Left ventricle myocardium inferior (tissue), 1 donor: ENCODE measurements around the gene SLC35F1. TPM values are rescaled to one million over a fixed set of nuclear protein-coding genes. Genes with fewer than 3 reads are reported as not detected.

Experiments used
- DNase-seq: peaks from one replicate; pipeline ENCODE4 v3.0.0-alpha.2; 2020
- H3K27ac ChIP-seq: fragments of 200-600 bp; replicated peaks from 2 replicates; pipeline ENCODE4 v1.8.0; 2021
- H3K27me3 ChIP-seq: fragments of 200-600 bp; 2 replicates; pipeline ENCODE4 v1.8.0; 2021; ENCODE audit warnings: low read depth
- H3K36me3 ChIP-seq: fragments of 200-600 bp; 2 replicates; pipeline ENCODE4 v1.8.0; 2021
- H3K4me1 ChIP-seq: fragments of 200-600 bp; 2 replicates; pipeline ENCODE4 v1.8.0; 2021
- H3K4me3 ChIP-seq: fragments of 200-600 bp; 2 replicates; pipeline ENCODE4 v1.8.0; 2021; ENCODE audit warnings: mild to moderate bottlenecking, moderate library complexity
- H3K9me3 ChIP-seq: fragments of 200-600 bp; replicated peaks from 2 replicates; pipeline ENCODE4 v1.8.0; 2021
- intact Hi-C: fragments of 100-400 bp; cut with micrococcal nuclease; formaldehyde crosslinking; loops from one replicate; pipeline ENCODE4 v1.11.0; 2022
- total RNA-seq: library from RNA; stranded (reverse); fragmentation: NEBNext Ultra II Directional; extraction: Animal tissue kit (Norgen Biotek cat#: 25700); gene quantifications from one replicate; pipeline ENCODE4 v1.2.1, GENCODE V29; 2021
- TF ChIP-seq, protein P1 (sequence below): fragments of 200-600 bp; IDR thresholded peaks from 2 replicates; pipeline ENCODE4 v1.8.0; 2021; ENCODE audit warnings: antibody characterized with exemption, mild to moderate bottlenecking, borderline replicate concordance
- donor health status: DM: no; HTN: yes; CAD: no; lungs with severe emphysema.

The SLC35F1 gene
- total RNA-seq, 1 donor from 2014 or later = 6.4 TPM

DNA sequence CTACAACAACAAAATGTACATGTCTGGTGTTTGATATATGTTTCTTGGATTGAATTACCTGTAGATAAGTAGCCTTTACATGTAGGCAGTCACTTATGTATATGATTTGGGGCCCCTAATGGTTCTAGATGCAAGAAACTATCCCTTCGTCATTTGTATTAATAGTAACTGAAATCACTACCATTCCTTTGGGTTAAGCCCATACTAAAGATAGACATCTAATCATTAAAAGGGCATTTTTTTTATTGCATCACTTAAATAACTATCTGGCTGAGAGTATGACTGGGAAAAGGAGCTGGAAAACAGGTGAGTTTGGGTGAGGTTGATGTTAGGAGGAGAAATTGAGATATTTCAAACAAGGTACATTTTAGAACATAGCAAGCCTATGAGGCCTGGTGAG is 427.6 kb downstream of the SLC35F1 start:
- no peak overlapping the region for H3K27ac ChIP-seq

DNA sequence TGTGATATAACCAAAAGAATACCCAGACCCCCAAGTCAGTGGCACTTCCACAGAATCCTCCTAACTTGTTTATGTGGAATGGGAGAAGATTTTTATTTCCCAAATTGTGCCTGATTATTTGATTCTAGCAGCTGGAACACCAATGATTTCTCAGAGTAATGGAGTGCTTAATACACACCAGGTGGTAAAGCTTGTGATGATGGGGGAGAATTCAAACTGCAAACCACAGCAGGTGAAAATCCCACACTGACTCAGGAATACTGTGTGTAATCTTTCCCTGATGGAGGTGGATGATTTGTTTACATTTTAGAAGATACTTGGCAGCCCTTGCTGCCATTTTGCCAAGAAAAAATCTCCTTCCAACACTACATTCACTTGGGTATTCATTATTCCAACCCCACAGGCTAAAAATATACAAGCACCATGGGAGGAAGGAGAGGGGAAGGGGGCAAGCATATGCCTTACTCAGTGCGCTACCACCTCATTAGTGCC is 428.3 kb downstream of the SLC35F1 start:
- TF ChIP-seq, protein P1, sequence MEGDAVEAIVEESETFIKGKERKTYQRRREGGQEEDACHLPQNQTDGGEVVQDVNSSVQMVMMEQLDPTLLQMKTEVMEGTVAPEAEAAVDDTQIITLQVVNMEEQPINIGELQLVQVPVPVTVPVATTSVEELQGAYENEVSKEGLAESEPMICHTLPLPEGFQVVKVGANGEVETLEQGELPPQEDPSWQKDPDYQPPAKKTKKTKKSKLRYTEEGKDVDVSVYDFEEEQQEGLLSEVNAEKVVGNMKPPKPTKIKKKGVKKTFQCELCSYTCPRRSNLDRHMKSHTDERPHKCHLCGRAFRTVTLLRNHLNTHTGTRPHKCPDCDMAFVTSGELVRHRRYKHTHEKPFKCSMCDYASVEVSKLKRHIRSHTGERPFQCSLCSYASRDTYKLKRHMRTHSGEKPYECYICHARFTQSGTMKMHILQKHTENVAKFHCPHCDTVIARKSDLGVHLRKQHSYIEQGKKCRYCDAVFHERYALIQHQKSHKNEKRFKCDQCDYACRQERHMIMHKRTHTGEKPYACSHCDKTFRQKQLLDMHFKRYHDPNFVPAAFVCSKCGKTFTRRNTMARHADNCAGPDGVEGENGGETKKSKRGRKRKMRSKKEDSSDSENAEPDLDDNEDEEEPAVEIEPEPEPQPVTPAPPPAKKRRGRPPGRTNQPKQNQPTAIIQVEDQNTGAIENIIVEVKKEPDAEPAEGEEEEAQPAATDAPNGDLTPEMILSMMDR = no peak
- intact Hi-C loops = no loop called here
- H3K9me3 ChIP-seq = peaks cover 22% of the 10 kb centered on the region
- H3K27ac ChIP-seq = no peak overlapping the region
- H3K4me1 ChIP-seq = no peaks in the 10 kb centered on the region
- H3K27me3 ChIP-seq = no peaks in the 10 kb centered on the region
- DNase-seq = no peak
- no peaks in the 10 kb centered on the region for H3K36me3 ChIP-seq
- H3K4me3 ChIP-seq = no peak overlapping the region

More for the DNA sequence above, 427.6 kb downstream of the SLC35F1 start:
- TF ChIP-seq, protein P1 = no peak
- H3K9me3 ChIP-seq = peaks cover 22% of the 10 kb centered on the region
- H3K36me3 ChIP-seq = no peaks in the 10 kb centered on the region
- intact Hi-C loops = no loop called here
- no peak for DNase-seq
- no peaks in the 10 kb centered on the region for H3K4me1 ChIP-seq
- no peak overlapping the region for H3K4me3 ChIP-seq
- H3K27me3 ChIP-seq = no peaks in the 10 kb centered on the region

GRCh38 chr6:118344014-118344670 is 437.1 kb downstream of the SLC35F1 start:
- intact Hi-C loops = no loop called here
- TF ChIP-seq, protein P1 = no peak
- Histone ChIP-seq H3K9me3 (peaks cover 9% of the 10 kb centered on the region), H3K36me3 (no peaks in the 10 kb centered on the region), H3K27me3 (no peaks in the 10 kb centered on the region), H3K4me1 (no peaks in the 10 kb centered on the region), H3K27ac (no peak overlapping the region), H3K4me3 (no peak overlapping the region)
- DNase-seq = no peak

DNA sequence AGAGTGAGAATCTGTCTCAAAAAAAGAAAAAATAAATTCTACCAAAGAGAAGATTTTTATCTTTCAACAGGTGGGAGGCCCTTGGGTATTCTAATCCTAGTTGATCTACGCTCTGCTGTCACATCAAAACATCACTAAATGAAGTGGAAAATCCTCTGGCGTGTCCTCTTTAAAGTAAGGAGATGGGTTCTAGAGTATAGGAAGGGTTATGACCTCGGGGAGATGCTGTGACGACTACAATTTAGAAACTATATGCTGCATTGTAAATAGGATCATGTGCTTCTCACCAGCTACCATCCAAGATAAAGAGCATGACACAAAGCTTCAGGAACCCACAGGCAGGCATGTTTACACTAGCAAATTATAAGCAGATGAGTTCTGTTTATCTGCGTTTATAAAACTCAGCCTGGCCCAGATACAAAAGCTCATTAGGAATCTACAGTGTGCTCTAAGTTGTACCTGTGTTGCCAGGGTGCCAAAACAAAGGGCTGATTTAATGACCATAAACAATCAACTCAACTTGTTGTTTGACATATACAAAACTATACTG is 443.9 kb downstream of the SLC35F1 start:
- DNase-seq = no peak
- H3K4me1 ChIP-seq = peaks cover 13% of the 10 kb centered on the region
- H3K4me3 ChIP-seq = no peak overlapping the region
- H3K27ac ChIP-seq = no peak overlapping the region
- H3K9me3 ChIP-seq = no peaks in the 10 kb centered on the region
- intact Hi-C loops = no loop called here
- TF ChIP-seq, protein P1 = no peak
- no peaks in the 10 kb centered on the region for H3K36me3 ChIP-seq
- no peaks in the 10 kb centered on the region for H3K27me3 ChIP-seq

DNA sequence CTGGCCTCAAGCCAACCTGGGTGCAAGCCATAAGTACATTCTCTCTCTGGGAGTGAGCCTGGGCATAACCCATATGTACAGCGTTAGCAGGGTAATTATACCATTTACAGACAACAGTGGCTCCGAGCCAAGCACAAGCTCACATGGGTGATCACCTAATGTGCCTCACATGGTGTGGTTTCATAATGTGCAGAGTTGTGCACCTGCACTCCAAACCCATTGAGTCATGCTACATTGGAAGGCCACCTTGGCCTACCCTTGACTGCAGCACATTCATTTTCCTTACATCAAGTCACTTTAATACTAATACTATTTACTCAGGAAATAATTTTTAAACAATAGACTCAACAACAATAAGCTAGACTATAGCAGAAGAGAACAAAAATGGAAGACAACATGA is 446.5 kb downstream of the SLC35F1 start:
- Histone ChIP-seq H3K4me1 (peaks cover 13% of the 10 kb centered on the region), H3K9me3 (no peaks in the 10 kb centered on the region), H3K4me3 (no peak overlapping the region), H3K36me3 (no peaks in the 10 kb centered on the region), H3K27ac (no peak overlapping the region), H3K27me3 (no peaks in the 10 kb centered on the region)
- intact Hi-C loops = no loop called here
- no peak for DNase-seq
- TF ChIP-seq, protein P1 = no peak
